HG03064 (cell line): ENCODE measurements around the gene AGAP1.

Source experiments
- ATAC-seq: cut with Tn5 transposase; IDR thresholded peaks from one replicate; pipeline ENCODE4 v1.9.1; 2021; ENCODE audit warnings: low read depth; ENCODE audit not compliant: unreplicated experiment

The AGAP1 gene

DNA sequence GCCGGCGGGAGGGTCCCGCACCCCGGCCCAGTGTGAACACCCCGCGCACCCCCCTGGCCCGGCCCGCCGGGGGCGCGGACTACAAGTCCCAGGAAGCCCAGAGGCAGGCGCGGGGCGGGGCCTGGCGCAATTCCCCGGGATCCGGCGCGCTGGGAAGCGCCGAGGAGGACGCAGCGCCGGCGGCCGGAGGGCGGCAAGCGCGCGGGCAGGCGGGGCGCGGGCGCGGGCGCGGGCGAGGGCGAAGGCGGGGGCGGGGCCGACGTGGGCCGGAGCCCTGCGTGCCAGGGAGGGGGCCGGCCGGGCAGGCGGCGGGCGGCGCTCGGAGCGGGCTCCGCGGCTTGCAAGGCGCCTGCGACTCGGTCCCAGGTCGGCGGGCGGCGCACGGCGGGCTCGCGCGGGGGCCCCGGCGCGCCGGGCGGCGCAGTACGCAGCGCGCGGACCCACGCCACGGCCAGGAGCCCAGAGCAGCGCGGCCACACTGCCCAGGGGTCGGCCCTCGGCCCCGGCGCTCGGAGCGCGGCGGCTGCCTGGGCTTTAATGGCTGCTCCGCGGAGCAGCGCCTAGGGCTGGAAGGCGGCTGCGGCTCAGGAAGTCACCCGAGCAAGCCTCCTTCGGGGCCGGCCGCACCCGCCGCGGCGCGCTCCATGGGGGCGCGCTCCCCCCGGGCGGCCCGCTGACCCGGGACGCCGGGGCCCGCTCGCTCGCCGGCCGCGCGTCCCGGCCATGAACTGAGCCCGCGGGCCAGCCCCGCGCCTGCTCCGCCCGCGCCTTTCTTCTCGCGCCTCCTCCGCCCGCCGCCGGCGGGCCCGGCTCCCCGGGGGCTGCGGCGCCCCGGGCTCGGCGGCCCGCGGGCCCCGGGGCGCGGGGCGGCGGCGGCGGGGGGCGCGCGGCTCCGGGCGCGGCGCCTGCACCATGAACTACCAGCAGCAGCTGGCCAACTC lies at the start of gene AGAP1:
TSS of gene AGAP1 (plus strand) at position 269 of the 941 bp plus-strand sequence.
- ATAC-seq: no peak

DNA sequence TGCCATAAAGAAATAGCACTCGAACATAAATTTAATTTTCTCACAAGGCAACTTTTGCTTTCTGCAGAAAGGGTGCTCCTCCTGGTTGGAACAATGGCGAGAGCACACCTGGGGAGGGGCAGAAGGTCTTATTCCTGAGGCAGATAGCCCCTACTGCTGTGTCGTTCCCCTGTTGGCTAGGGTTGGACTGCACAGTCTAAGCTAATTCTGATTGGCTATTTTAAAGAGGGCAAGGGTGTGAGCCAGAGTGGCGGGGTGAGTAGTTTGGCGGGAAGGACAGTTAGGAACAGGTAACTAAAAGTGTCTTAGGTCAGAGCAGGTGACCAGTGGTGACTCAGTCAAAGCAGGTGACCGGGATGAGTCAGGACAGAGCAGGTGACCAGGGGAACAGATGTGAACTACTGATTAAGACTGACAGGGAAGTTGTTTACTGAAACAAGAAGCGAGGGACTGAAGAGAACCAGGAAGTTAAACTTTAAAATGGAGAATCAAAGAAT lies 49.7 kb upstream of the AGAP1 start:
- no peak for ATAC-seq

DNA sequence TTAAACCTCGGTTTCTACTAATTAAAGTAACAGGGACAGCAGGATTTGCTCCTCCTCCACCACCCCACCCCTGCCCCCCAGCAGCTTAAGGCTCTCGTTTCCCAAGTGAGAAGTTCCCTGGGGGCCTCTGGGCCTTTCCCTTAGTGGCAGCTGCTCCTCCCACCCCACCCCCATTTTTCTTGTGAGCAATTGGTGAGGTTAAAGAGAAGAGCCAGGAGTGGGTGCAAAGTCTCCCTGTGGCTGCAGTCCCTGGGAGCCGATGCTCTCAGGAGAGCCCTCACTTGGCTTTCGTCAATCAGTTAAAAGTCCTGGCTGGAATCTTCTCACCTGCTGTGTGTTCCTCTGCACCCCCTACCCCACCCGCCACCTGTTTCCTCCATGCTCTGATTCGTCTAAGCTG lies 48.7 kb upstream of the AGAP1 start:
- ATAC-seq: no peak

DNA sequence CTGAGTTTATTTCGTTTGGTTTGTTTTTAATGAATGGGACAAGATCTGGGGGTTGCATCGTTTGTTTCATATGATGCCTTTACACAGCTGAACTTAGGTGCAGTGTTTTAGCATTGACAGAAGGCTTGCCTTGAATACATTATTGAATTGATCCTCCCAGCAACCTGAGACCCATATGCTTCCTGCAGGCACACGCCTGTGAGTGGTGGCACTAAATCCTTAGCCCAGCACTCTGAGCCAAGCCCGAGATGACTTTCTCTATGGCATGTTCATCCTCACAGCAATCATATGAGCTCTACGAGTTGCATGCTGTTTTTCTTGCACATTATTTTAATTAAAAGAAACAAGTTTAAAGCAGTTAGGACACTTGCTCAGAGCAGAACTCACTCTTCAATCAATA lies 47.8 kb upstream of the AGAP1 start:
- no peak for ATAC-seq

DNA sequence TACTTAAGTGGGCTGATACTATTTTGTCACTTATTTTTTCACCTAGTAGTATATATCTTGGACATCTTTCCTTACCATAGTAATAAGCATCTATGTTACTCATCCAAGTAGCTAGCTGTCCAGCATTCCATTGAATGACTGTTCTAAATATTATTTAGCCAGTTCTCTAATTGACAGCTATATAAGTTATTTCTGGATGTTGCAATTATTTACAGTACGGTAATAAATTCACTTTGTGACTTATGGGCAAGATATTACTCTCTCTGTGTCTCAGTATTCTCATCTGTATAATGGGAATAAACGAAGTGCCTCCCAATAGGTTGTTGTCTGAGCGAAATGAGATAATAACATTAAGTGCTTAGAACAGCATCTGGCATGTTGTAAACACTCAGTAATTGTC lies 46.6 kb upstream of the AGAP1 start:
- no peak for ATAC-seq

DNA sequence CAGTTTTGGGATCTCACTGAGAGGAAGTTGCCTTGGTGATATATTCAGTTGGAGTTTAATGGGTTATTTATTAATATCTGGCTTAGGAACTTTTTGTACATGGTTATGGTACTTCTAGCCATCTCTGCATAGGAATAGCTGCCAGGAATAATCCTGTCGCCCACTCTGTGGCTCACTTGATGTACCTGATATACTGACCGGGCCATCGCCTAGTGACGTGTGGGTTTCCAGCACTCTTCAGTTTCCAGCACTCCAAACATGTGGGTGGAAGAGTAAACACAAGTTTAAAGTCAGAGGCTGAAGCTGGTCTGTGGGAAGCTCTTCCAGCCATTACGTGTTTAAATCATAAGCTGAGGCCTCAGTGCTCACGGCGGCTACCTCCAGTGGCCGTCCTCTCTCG lies 44.3 kb upstream of the AGAP1 start:
- no peak for ATAC-seq

DNA sequence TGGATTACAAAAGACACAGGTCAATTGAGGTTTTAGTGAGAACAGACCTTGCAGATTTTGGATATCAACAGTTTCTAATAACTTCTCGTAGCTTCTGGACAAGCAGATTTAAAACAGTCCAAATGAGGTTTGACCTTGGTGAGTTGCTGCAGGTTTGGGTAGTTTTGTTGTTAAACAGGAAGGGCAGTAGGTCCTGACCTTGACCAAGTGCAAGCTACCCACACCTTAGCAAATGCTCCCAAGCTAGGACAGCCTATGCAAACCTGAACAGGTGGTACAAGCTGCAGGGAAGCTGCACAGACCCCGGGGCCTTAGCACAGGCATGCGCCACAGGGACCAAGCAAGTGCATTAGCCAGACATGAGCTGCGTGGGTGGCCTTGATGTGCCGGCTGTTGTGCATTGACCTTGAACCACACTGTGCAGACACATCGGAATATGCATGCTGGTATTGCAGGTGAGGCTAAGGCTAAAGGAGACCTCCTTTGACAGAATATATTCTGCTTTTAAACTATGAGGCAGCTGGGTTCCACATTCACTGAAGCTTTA lies 40.2 kb upstream of the AGAP1 start:
- ATAC-seq: no peak

DNA sequence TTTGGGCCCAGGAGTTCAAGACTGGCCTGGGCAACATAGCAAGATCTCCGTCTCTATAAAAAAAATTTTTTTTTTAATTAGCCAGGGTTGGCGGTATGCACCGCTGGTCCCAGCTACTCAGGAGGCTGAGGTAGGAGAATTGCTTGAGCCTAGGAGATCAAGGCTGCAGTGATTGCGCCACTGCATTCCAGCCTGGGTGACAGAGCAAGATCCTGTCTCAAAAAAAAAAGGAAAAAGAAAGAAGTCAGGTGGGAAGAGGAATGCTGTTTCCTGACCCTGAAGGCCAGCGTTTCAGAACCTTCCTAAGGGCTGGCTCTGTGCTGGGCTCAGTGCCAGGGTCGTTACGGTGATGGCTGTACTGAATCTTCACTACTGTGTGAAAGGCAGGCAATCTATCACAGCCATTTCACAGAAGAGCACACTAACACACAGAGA lies 35.0 kb upstream of the AGAP1 start:
- ATAC-seq: no peak

DNA sequence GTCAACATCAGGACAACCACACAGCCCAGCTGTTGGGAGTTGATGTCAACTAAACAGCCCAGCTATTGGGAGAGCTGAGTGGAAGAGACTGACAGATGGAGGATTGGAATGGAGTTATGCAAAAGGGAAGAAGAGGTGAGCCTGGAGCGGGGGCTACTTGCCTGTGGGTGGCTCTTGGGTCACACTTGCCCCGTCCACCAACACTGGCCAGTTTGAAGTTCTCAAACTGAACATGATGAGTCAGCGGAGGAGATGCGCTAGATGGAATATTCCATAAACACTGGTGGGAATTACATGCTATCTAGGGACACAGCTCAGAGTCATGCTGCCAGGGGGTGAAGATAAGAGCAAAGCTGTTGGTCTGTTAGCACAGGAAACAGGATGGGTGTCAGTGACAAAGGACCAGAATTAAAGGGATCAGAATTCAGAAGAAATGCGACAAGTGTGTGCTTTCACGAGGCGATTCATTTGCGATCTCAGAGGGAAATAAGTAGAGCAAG lies 33.2 kb upstream of the AGAP1 start:
- no peak for ATAC-seq

DNA sequence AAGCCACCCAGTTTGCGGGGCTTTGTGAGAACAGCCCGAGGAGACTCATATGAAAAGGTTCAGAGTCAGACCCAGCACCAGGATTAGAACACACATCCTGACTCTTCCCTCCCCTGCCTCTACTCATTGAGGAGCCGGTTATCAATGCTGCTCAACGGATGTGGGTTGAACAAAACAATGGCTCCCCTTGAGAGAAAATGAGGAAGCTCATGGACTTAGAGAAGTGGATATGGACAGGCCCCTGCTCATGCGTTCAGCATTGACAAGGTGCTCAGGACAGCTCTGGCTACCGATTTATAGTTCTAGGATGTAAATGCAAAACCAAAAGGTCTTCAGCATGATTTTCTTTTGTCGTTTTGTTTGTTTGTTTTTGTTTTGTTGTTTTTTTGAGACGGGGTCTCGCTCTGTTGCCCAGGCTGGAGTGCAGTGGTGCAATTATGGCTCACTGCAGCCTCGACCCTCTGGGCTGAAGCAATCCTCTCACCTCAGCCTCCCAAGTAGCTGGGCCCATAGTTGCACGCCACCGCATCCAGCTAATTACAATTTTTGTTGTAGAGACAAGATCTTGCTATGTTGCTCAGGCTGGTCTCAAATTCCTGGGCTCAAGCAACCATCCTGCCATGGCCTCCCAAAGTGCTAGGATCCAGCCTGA lies 32.0 kb upstream of the AGAP1 start:
- ATAC-seq: no peak

DNA sequence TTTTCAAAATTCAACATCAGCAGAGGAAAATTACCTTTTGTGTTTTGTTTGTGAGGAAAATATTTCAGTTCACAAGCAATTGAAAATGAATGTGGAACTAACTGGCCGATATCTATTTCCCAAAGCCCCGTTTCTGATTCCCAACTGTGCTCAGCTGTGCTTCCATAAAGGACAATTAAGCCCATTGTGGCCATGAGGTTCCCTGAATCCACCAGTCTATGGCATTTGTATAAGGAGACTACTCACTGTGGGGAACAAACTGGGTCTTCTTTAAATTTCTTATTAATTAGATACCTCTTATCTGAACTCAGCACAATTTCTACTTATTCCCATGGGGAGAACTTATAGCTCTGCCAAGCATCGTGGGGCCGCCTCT lies 31.4 kb upstream of the AGAP1 start:
- ATAC-seq: no peak

DNA sequence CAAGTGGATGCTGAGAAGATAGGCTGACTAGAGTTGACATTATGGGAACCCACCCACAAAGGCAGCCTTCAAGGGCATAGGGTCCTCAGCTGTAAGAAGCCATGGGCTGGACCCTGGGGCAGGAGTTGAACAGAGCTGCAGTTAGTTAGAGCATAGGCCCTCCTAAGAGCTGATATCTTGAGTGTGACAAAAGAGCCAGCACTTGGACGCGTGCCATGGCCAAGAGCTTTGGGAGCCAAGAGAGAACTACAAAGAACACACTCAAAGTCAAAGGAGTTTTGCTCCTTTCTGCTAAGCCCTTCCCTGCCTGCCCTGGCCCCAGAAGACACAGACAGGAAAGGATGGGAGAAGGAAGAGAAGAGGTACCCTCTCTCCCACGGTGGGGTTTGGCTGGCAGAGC lies 29.9 kb upstream of the AGAP1 start:
- no peak for ATAC-seq

DNA sequence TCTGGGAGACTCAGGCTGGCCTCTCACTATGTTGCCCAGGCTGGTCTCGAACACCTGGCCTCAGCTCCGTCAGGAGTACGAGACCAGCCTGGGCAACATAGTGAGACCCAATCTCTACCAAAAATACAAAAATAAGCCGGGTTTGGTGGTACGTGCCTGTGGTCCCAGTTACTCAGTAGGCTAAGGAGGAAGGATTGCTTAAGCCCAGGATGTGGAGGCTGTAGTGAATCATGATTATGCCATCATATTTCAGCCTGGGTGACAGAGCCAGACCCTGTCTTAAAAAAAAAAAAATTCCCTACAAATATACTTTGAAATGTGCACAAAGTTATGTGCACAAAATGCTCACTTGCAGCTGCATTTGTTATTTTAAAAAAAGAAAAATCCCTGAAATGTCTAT lies 26.3 kb upstream of the AGAP1 start:
- ATAC-seq: no peak

DNA sequence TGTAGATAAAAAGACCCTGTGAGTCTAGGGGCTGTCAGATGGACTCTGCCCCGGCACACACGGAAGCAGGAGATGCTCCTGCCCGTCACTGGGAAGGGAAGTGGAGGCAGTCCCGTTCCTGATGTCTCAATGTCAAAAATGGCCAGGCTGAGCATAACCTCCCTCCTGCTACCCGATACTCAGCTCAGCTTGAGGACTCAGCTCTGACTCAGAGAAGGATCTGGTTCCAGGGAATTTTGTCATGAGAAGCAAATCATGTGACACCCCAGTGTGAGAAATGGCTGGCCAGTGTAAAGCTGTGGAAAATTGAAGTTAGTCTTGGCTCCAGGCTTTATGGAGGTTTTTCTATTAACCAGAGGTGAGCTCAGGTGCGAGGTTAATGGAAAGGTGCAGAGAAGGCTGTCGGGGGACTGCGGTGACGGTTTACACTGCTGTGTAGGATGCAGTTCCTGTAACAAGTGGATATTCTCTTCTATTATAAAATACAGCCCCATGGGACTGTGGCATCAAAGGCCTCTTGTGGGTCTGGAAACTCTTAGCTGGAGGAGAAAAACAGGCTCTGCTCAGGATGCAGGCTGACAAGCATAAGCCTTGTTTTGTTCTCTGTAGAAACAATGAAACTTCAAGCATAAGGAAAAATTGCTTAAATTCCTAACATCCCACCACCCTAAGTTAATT lies 24.7 kb upstream of the AGAP1 start:
- no peak for ATAC-seq

DNA sequence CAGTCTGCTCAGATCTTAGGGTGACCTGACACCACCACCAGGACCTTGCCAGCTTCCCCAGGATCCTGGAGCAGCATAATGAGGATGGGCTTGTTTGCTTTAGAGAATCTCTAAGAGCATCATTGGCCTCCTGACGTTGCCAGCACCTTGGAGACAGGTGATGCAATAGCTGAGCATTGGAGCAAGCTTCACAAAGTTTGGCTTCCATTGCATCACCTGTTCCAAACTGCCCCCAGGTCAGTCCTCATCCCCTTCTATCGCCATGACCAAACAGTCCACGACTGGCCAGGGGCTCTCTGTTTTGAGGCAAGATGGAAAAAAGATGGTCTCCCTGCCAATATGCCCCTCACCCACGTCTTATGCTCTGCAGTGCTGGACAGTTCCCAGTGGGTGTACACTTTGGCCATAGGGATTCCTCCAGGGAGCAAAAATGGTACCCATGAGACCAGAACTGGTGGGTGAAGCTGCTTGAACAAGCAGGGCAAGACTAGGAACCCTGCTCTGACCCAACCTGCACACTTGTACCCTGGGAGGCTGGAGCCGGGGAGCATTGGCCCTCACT lies 22.6 kb upstream of the AGAP1 start:
- ATAC-seq: no peak

DNA sequence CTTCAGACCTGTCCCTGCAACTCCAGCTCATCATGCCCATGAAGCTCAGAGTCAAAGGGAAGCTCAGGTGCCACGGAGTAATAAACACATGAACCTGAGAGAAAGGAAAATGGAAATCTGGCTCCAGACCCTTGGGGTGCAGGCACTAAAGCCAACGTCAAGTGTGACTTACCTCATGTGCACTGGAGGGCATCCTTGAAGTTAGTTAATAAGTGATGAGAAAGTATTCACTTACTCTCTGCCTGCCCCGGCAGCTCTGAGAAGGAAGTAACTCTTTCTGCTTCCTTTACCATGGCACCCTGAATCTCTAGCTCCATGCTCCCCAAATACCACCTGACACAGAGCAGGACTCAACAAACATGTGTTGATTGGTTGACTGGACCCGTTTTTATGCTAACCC lies 21.4 kb upstream of the AGAP1 start:
- ATAC-seq: no peak

DNA sequence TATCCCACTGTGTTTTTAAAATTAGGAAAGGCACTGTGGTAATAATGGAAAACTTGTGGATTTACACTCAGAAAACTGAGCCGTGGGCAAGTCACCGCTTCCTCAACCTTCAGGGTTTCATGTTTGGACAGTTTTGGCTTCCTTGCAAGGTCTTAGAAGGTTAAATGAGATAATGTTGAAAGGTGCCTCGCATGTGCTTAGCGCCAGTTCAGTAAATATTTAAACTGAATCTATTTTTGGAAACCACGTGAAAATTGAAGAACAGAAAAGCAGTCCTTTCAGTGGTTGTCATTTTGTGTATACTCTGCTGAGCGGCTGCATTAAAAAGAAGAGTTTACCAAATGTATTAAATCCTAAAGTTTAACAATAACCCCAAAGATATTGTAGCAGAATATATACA lies 15.2 kb upstream of the AGAP1 start:
- ATAC-seq: no peak

DNA sequence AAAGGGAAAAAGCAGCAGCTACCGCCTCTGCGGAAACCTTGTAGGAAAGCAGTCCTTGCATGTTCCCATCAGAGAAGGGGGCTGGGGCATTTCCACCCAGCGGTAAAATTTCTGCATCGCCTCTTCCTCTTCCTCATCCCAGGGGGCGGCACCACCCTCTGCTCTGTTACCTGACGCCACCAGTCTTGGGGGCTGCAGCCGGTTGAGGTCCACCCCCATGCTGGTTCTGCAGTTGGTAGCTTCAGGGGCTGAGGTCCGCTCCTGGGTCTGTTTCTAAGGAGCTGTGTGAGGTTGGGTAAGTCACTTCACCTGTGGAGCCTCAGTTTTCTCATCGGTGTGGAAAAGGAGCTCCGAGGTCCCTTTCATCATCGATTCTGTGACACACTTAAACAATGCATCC lies 14.2 kb upstream of the AGAP1 start:
- no peak for ATAC-seq

DNA sequence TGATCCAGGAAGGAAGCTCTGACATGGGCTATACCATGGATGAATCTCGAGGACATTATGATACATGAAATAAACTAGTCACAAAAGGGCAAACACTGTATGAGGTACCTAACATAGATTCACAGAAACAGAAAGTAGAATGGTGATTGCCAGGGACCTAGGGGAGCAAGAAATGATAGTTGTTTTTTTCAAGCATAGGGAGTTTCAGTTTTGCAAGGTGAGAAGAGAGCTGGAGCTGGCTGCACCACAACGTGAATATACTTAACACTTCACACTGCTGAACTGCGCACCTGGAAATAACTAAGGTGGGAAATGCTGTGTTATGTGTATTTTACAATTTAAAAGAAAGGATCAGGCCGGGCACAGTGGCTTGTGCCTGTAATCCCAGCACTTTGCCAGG lies 13.2 kb upstream of the AGAP1 start:
- no peak for ATAC-seq

DNA sequence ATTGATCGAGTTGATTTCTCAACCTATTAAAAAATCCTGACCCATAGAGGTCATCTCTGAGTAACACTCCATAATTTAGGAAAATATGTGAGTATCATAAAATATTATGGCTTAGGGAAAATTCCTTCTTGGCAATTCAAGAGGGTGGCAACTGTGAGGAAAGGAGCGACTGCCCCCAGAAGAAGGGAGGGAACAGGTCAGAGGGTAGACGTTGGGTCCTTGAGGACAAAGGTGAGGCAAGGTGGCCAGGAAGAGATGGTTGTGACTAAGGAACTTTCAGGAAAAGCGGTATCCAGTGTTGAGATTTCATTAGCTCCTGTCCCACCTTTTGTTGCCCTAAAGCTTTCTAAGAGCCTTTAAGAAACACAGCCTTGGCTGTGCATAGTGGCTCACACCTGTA lies 10.5 kb upstream of the AGAP1 start:
- no peak for ATAC-seq

DNA sequence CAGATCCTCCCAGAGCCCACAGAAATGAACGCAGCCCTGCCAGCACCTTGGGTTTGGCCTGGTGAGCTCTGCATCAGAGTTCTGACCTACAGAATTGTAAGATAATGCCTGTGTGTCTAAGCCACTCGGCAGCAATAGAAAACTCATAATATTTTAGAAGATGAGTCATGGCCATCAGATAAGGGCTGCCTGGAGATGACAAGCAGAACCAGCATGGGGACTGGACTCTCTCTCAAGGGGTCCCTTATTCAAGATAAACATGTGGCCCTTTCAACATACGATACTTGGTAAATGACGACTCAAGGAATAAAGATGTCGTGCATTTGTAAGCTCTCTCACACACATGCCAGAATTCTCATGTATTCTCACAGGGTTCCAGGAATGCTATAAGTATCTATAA lies 8.5 kb upstream of the AGAP1 start:
- ATAC-seq: no peak
